B cell (primary cell): ENCODE measurements around the gene PLCD4.
A peak's percentile ranks its signal among the peaks of the same experiment; 100 is the strongest.

Experiments used
- EZH2 ChIP-seq: IDR thresholded peaks from 2 replicates; pipeline ENCODE4 v1.6.1; 2012; ENCODE audit warnings: borderline replicate concordance, low read depth, mild to moderate bottlenecking, moderate library complexity, low read length; ENCODE audit not compliant: insufficient read depth, poor library complexity, severe bottlenecking
- TF ChIP-seq, protein P1 (sequence below): fragments of 200-600 bp; IDR thresholded peaks from one replicate; pipeline ENCODE4 v1.8.0; 2022; ENCODE audit warnings: antibody characterized with exemption, mild to moderate bottlenecking

DNA sequence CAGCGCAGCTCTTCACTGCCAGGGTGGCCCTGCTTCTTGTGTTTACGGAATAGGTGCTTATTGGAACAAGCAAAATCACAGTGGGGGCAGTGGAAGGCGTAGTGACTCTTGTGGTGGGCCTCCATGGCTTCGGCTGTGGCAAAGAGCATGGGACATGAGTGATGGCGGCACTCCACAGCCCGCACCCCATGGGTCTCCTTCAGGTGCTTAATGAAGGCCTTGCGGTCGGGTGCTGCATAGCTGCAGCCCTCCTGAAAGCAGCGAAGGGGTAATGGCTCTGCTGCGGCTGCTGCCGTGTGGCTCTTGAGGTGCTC lies 41.0 kb downstream of the PLCD4 start:
- TF ChIP-seq, protein P1, sequence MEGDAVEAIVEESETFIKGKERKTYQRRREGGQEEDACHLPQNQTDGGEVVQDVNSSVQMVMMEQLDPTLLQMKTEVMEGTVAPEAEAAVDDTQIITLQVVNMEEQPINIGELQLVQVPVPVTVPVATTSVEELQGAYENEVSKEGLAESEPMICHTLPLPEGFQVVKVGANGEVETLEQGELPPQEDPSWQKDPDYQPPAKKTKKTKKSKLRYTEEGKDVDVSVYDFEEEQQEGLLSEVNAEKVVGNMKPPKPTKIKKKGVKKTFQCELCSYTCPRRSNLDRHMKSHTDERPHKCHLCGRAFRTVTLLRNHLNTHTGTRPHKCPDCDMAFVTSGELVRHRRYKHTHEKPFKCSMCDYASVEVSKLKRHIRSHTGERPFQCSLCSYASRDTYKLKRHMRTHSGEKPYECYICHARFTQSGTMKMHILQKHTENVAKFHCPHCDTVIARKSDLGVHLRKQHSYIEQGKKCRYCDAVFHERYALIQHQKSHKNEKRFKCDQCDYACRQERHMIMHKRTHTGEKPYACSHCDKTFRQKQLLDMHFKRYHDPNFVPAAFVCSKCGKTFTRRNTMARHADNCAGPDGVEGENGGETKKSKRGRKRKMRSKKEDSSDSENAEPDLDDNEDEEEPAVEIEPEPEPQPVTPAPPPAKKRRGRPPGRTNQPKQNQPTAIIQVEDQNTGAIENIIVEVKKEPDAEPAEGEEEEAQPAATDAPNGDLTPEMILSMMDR = peak; percentile 28
- TF ChIP-seq EZH2 = no peak
